ENCODE results near the gene CYFIP1. TPM values are rescaled to one million over a fixed set of nuclear protein-coding genes. Genes with fewer than 3 reads are reported as not detected.

Gene CYFIP1
- total RNA-seq, 1 experiment from 2014 or later, result 205 TPM

- TF ChIP-seq CTCF (IDR thresholded peaks at IDR 0.05; ENCODE audit: insufficient read depth in 1 of 2, low read depth in 1 of 2, low read length in 1 of 2, severe bottlenecking in 1 of 2, unreplicated experiment in 1 of 2), result no peak
- Histone ChIP-seq H3K27me3 (replicated peaks; ENCODE audit: control insufficient read depth, insufficient read depth, low read length) (no peaks in the 10 kb centered on the region), H3K4me1 (no peaks in the 10 kb centered on the region), H3K36me3 (ENCODE audit: control insufficient read depth, insufficient read depth, low read length) (peaks cover 13% of the 10 kb centered on the region), H3K9me3 (no peaks in the 10 kb centered on the region), H3K4me3 (ENCODE audit: low read depth, low read length) (no peak overlapping the region)
- no peaks in the 10 kb centered on the region for H3K9me3 Mint-ChIP-seq (ENCODE audit: unreplicated experiment)
- no peak overlapping the region for H3K4me3 Mint-ChIP-seq (ENCODE audit: unreplicated experiment)
- no TSS peak for BruUV-seq (replicated peaks)
- intact Hi-C loops (cut with micrococcal nuclease; ENCODE audit: unreplicated experiment), result no loop called here
- no peaks in the 10 kb centered on the region for H3K27me3 Mint-ChIP-seq (ENCODE audit: insufficient read depth, unreplicated experiment)
- no peak overlapping the region for H3K27ac Mint-ChIP-seq (ENCODE audit: unreplicated experiment)
- ChIA-PET CTCF (no interaction called here), POLR2A (no interaction called here)
- peaks cover 75% of the 10 kb centered on the region for H3K36me3 Mint-ChIP-seq (ENCODE audit: insufficient read depth, unreplicated experiment)
- H3K4me1 Mint-ChIP-seq (ENCODE audit: low read depth, unreplicated experiment), result no peaks in the 10 kb centered on the region
- DNase-seq, result no peak
Observed at GRCh38 chr15:22939652-22940061, 40.5 kb downstream of the CYFIP1 start.

DNA sequence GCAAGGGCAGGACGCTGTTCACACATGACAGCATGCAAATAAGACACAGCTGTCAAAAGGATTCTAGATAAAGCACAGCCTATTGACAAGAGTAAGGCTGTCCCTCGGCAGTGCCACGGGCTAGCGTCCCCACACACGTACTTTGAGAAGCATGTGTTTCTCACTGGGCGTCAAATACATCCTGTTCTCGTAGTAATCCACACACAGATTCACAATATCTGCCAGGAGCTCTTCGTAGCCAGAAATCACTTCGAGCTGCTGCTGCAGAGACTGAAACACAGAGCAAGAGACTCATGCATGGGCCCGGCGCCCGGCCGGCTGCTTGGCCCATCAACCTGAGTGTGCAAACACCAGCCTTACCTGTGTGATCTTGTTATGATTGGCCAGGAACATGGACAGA lies 41.1 kb downstream of the CYFIP1 start:
- BruUV-seq (replicated peaks), result no TSS peak
- Histone ChIP-seq H3K36me3 (ENCODE audit: control insufficient read depth, insufficient read depth, low read length) (peaks cover 13% of the 10 kb centered on the region), H3K4me1 (no peaks in the 10 kb centered on the region), H3K4me3 (ENCODE audit: low read depth, low read length) (no peak overlapping the region), H3K9me3 (no peaks in the 10 kb centered on the region), H3K27me3 (replicated peaks; ENCODE audit: control insufficient read depth, insufficient read depth, low read length) (no peaks in the 10 kb centered on the region)
- intact Hi-C loops (cut with micrococcal nuclease; ENCODE audit: unreplicated experiment), result no loop called here
- H3K9me3 Mint-ChIP-seq (ENCODE audit: unreplicated experiment), result no peaks in the 10 kb centered on the region
- no peak overlapping the region for H3K4me3 Mint-ChIP-seq (ENCODE audit: unreplicated experiment)
- POLR2A ChIA-PET, result no interaction called here
- no peak for TF ChIP-seq CTCF (IDR thresholded peaks at IDR 0.05; ENCODE audit: insufficient read depth in 1 of 2, low read depth in 1 of 2, low read length in 1 of 2, severe bottlenecking in 1 of 2, unreplicated experiment in 1 of 2)
- CTCF ChIA-PET, result no interaction called here
- H3K36me3 Mint-ChIP-seq (ENCODE audit: insufficient read depth, unreplicated experiment), result peaks cover 73% of the 10 kb centered on the region
- H3K27me3 Mint-ChIP-seq (ENCODE audit: insufficient read depth, unreplicated experiment), result no peaks in the 10 kb centered on the region
- DNase-seq, result no peak
- no peaks in the 10 kb centered on the region for H3K4me1 Mint-ChIP-seq (ENCODE audit: low read depth, unreplicated experiment)
- no peak overlapping the region for H3K27ac Mint-ChIP-seq (ENCODE audit: unreplicated experiment)

DNA sequence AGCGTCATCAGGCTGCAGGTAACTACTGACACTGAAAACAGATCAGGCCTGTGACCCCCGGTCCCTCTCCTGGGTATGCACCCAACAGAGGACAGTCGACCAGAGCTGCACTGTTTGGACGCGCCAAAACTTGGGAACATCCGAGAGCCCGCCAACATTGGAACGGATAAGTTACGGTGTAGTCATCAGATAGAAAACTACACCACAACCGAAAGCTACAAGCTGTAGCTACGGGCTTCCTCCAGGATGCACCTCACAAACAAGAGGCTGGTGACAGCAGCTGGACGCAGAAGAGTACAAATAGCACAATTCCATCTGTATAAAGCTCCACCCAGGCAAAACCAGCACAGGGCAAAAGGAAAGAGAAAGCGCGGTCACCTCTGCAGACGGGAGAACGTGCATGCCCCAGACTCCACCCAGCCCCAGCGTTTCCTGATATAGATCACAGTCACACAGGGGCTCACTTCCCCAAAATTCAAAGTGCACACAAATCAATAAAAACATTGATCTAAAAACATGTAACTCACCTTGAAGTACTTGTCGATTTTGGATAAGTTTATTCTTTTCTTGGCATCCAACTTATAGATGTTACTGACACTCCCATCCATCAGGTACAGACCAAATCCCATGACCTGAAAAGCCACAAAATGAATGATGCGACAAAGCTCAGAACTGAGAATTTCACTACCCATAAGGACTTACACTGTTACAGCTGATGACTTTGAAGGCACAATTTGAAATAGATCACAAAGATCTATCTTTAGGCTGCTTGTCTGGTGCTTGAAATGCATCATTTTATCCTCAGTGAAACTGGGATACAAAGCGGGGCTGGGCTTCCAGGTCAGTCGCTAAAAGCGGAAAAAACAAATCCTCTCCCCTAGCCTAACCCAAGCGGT lies 43.3 kb downstream of the CYFIP1 start:
- Histone ChIP-seq H3K4me1 (no peaks in the 10 kb centered on the region), H3K4me3 (ENCODE audit: low read depth, low read length) (no peak overlapping the region), H3K36me3 (ENCODE audit: control insufficient read depth, insufficient read depth, low read length) (peaks cover 8% of the 10 kb centered on the region; the same call in 1 of the 2 replicates), H3K9me3 (no peaks in the 10 kb centered on the region), H3K27me3 (replicated peaks; ENCODE audit: control insufficient read depth, insufficient read depth, low read length) (no peaks in the 10 kb centered on the region)
- Mint-ChIP-seq H3K4me3 (ENCODE audit: unreplicated experiment) (no peak overlapping the region), H3K9me3 (ENCODE audit: unreplicated experiment) (no peaks in the 10 kb centered on the region), H3K27ac (ENCODE audit: unreplicated experiment) (no peak overlapping the region), H3K36me3 (ENCODE audit: insufficient read depth, unreplicated experiment) (peaks cover 77% of the 10 kb centered on the region), H3K4me1 (ENCODE audit: low read depth, unreplicated experiment) (no peaks in the 10 kb centered on the region), H3K27me3 (ENCODE audit: insufficient read depth, unreplicated experiment) (no peaks in the 10 kb centered on the region)
- no TSS peak for BruUV-seq (replicated peaks)
- DNase-seq, result no peak
- CTCF ChIA-PET, result no interaction called here
- TF ChIP-seq CTCF (IDR thresholded peaks at IDR 0.05; ENCODE audit: insufficient read depth in 1 of 2, low read depth in 1 of 2, low read length in 1 of 2, severe bottlenecking in 1 of 2, unreplicated experiment in 1 of 2), result no peak
- POLR2A ChIA-PET, result interaction anchor here (0.5 kb wide), 1 partner anchor 337 kb away, joined by 12 read pairs; no protein-coding TSS in a partner anchor
- intact Hi-C loops (cut with micrococcal nuclease; ENCODE audit: unreplicated experiment), result no loop called here
